Gastroesophageal sphincter (tissue), 4 donors: ENCODE measurements around the gene NRXN2. TPM values are rescaled to one million over a fixed set of nuclear protein-coding genes. Genes with fewer than 3 reads are reported as not detected.

Experiments used
- ATAC-seq: fragments of 150-250 bp; one replicate; pipeline ENCODE4 v1.9.1; 2016; ENCODE audit warnings: mild to moderate bottlenecking, moderate library complexity
- H3K27ac ChIP-seq, 4 donors: fragments of 200-600 bp; sonication (generic) in 3 of 4; 1 replicate in 3 of 4; 2 replicates in 1 of 4; pipeline ENCODE4 v1.5.1; 2016 to 2019
- H3K27me3 ChIP-seq: fragments of 200-600 bp; sonication (generic); one replicate; pipeline ENCODE4 v1.5.1; 2019
- H3K36me3 ChIP-seq, 2 donors: fragments of 200-600 bp; sonication (generic); one replicate each; pipeline ENCODE4 v1.5.1; 2019; ENCODE audit warnings: control low read depth in 1 of 2
- H3K4me1 ChIP-seq, 3 donors: fragments of 200-600 bp; sonication (generic); 1 replicate in 2 of 3; 2 replicates in 1 of 3; pipeline ENCODE4 v1.5.1; 2016 to 2019; ENCODE audit warnings: control low read depth in 2 of 3
- H3K4me3 ChIP-seq, 2 donors: fragments of 200-600 bp; sonication (generic); one replicate each; pipeline ENCODE4 v1.5.1; 2019; ENCODE audit warnings: mild to moderate bottlenecking in 1 of 2, moderate library complexity in 1 of 2
- H3K9me3 ChIP-seq, 3 donors: fragments of 200-600 bp; sonication (generic); one replicate each; pipeline ENCODE4 v1.5.1; 2017 to 2019; ENCODE audit warnings: control low read depth in 2 of 3
- EP300 ChIP-seq: sonication (generic); formaldehyde crosslinking; IDR thresholded peaks from one replicate; pipeline ENCODE4 v1.6.1; 2017; ENCODE audit warnings: antibody characterized with exemption, mild to moderate bottlenecking
- POLR2A ChIP-seq, 2 donors: fragments of 450-650 bp; IDR thresholded peaks; one replicate each; pipeline ENCODE4 v1.6.1; 2017; ENCODE audit warnings: antibody characterized with exemption in 2 of 2, mild to moderate bottlenecking in 2 of 2, moderate library complexity in 1 of 2
- POLR2AphosphoS5 ChIP-seq: sonication (generic); formaldehyde crosslinking; IDR thresholded peaks from one replicate; pipeline ENCODE4 v1.6.1; 2017; ENCODE audit warnings: antibody characterized with exemption
- WGBS, 2 donors: methylation state at CpG; one replicate each; pipeline ENCODE4 v1.1.5; 2018; ENCODE audit warnings: low coverage in 1 of 2; 5-methylcytosine and 5-hydroxymethylcytosine counted together
- total RNA-seq, 4 donors: library from RNA; depleted of rRNA; stranded (reverse); fragments of >200 nt; gene quantifications; one replicate each; pipeline ENCODE4 v1.1.0, GENCODE V29; 2016
- TF ChIP-seq, protein P1 (sequence below), 4 experiments: fragments of 200-600 bp in 2 of 4; fragments of 450-650 bp in 2 of 4; sonication (generic) in 1 of 4; IDR thresholded peaks; one replicate each; pipeline ENCODE4 v1.5.1; 2017 to 2019; ENCODE audit warnings: antibody characterized with exemption in 4 of 4, mild to moderate bottlenecking in 2 of 4, moderate library complexity in 2 of 4

The NRXN2 gene
- total RNA-seq, 4 donors from 2014 or later: 3.4 to 25.4 (median 5.0) TPM

DNA sequence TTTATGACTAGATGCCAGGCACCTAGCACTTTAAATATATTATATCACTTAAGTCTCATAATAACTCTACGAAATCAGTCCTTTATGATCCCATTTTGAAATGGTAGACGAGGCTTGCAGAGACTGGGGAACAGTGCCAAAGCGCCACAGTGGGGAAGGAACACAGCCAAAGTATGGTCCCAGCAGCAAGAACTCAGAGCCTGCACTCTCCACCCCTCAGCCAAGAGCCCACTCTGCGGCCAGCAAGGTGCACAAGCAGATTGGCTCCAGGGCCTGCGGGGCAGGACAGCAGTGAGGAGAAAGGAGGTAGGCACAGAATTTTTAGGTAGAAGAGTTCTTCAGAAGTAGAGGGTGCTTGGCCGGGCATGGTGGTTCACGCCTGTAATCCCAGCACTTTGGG is 61.4 kb downstream of the NRXN2 start:
- no peak for ATAC-seq
- Histone ChIP-seq H3K4me1 (peaks cover 0 to 8% (median 0%) of the 10 kb centered on the region in 3 donors), H3K27me3 (peaks cover 4% of the 10 kb centered on the region), H3K9me3 (no peaks in the 10 kb centered on the region), H3K36me3 (no peaks in the 10 kb centered on the region), H3K27ac (no peak overlapping the region), H3K4me3 (no peak overlapping the region)
- 60 to 79% methylated on average over 1 to 2 of the region's 7 CpGs for WGBS, 2 donors
- TF ChIP-seq POLR2A (IDR thresholded peaks at IDR 0.05): no peak
- no peak for TF ChIP-seq EP300
- TF ChIP-seq, protein P1, sequence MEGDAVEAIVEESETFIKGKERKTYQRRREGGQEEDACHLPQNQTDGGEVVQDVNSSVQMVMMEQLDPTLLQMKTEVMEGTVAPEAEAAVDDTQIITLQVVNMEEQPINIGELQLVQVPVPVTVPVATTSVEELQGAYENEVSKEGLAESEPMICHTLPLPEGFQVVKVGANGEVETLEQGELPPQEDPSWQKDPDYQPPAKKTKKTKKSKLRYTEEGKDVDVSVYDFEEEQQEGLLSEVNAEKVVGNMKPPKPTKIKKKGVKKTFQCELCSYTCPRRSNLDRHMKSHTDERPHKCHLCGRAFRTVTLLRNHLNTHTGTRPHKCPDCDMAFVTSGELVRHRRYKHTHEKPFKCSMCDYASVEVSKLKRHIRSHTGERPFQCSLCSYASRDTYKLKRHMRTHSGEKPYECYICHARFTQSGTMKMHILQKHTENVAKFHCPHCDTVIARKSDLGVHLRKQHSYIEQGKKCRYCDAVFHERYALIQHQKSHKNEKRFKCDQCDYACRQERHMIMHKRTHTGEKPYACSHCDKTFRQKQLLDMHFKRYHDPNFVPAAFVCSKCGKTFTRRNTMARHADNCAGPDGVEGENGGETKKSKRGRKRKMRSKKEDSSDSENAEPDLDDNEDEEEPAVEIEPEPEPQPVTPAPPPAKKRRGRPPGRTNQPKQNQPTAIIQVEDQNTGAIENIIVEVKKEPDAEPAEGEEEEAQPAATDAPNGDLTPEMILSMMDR (IDR thresholded peaks at IDR 0.05): no peak
- TF ChIP-seq POLR2AphosphoS5: no peak

DNA sequence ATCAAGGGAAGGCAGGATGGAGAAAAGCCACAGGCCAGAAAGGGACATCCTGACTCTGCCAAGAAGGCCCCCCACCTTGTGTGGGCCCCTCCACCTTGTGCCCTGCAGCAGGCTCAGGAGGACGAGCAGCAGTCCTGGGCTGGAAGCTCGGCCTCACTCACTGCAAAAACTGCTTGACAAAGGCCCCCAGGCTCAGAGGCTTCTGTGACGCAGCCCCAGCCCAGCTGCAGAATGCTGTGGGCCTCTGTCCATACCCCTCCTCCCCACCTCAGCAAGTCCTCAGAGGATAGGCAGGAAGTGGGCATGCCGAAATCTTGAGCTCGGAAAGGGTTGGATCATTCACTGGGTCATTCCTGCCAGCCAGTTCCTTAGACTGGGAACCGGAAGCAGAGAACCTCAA is 61.9 kb downstream of the NRXN2 start:
- TF ChIP-seq POLR2A (IDR thresholded peaks at IDR 0.05): no peak
- no peak for TF ChIP-seq EP300
- TF ChIP-seq POLR2AphosphoS5: no peak
- TF ChIP-seq, protein P1 (IDR thresholded peaks at IDR 0.05): no peak
- Histone ChIP-seq H3K27ac (no peak overlapping the region), H3K9me3 (no peaks in the 10 kb centered on the region), H3K4me1 (peaks cover 0 to 8% (median 0%) of the 10 kb centered on the region in 3 donors), H3K36me3 (no peaks in the 10 kb centered on the region), H3K27me3 (peaks cover 5% of the 10 kb centered on the region), H3K4me3 (peak overlapping the region in 1 of 2 donors; percentile 12)
- 58% methylated on average over 2 of the region's 6 CpGs; no CpG with 5 or more reads in 1 of the 2 donors for WGBS, 2 donors
- ATAC-seq: peak; percentile 72

DNA sequence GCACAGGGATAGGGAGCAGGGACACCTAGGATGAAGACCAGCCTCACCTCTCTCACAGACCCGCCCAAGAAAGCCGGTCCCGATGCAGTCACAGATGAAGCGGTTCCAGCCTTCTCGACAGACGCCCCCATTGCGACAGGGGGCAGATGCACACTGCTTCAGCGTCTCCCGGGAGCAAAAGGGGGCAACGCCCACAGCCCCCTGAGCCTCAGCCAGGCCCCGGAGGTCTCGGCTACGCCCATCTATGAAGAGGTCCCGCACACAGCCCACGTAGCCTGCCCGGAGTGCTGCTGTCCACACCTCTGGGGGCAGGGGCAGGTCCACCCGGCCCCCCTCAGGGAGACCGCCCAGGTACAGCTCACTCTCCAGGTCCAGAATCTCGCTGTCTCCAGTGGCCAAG is 62.3 kb downstream of the NRXN2 start:
- TF ChIP-seq, protein P1 (IDR thresholded peaks at IDR 0.05): no peak
- TF ChIP-seq POLR2A (IDR thresholded peaks at IDR 0.05) (no peak), EP300 (no peak), POLR2AphosphoS5 (no peak)
- no peak for ATAC-seq
- H3K36me3 ChIP-seq: no peaks in the 10 kb centered on the region
- peaks cover 0 to 8% (median 0%) of the 10 kb centered on the region in 3 donors for H3K4me1 ChIP-seq
- H3K9me3 ChIP-seq: no peaks in the 10 kb centered on the region
- 92% methylated on average over 7 of the region's 19 CpGs; no CpG with 5 or more reads in 1 of the 2 donors for WGBS, 2 donors
- no peak overlapping the region for H3K27ac ChIP-seq
- H3K27me3 ChIP-seq: peaks cover 5% of the 10 kb centered on the region
- peak overlapping the region in 1 of 2 donors; percentile 12 for H3K4me3 ChIP-seq

DNA sequence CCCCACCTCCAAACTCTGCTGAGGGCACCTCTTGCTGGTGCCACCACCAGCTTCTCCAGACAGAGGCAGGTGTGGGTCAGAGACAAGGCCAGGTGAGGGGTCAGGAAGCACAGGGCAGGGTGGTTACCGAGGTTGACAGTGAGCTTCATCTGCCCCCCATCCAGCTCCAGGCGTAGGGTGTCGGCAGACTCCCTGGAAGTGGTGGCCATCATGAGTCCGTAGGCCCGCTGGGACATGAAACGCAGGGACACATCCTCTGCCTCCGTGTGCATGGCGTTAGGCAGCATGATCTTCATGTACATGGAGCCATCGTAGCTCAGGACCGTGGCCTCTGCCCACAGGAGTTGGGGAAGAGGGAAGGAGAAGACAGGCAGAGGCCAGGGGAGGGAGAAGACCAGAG is 62.8 kb downstream of the NRXN2 start:
- H3K4me3 ChIP-seq: no peak overlapping the region
- H3K27ac ChIP-seq: no peak overlapping the region
- H3K27me3 ChIP-seq: peaks cover 5% of the 10 kb centered on the region
- no CpG with 5 or more reads among the region's 10 CpGs for WGBS, 2 donors
- TF ChIP-seq EP300 (no peak), POLR2A (IDR thresholded peaks at IDR 0.05) (no peak), POLR2AphosphoS5 (no peak)
- TF ChIP-seq, protein P1 (IDR thresholded peaks at IDR 0.05): no peak
- H3K36me3 ChIP-seq: no peaks in the 10 kb centered on the region
- no peak for ATAC-seq
- peaks cover 0 to 8% (median 0%) of the 10 kb centered on the region in 3 donors for H3K4me1 ChIP-seq
- H3K9me3 ChIP-seq: no peaks in the 10 kb centered on the region

DNA sequence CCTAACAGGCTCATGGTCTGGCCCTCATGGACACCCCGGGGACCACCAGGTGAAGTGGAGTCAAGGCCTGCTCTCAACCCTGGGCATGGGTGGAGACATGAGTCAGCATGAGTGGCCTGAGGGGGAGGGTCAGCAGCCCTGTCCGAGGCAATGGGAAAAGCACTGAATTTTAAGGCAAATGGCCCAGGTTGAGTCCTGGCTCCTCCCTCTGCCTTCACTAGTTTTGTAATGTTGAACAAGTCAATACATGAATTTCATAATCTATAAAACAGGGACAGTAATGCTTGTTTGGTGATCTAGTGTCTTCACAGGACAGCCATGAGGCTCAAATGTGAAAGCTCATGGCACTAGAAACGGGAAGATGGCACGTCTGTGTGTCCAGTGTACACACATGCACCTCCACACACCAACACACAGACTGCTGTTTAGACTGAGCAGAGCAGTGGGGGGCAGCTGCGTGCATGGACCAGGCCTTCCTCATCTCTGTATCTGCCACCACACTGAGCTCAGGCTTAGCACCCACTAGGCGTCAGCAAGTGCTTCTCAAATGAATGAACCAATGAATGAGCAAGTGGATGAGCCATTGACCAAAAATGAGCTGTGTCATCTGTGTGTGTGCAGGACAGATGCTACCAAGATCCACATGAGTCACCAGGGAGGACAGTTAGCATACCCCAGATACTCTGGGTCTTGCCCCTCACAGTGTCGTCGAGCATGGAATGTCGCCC is 63.4 kb downstream of the NRXN2 start:
- 71 to 81% methylated on average over 1 to 4 of the region's 9 CpGs for WGBS, 2 donors
- Histone ChIP-seq H3K27me3 (peaks cover 5% of the 10 kb centered on the region), H3K4me3 (no peak overlapping the region), H3K4me1 (peaks cover 0 to 8% (median 0%) of the 10 kb centered on the region in 3 donors), H3K36me3 (no peaks in the 10 kb centered on the region), H3K27ac (no peak overlapping the region), H3K9me3 (no peaks in the 10 kb centered on the region)
- no peak for ATAC-seq
- TF ChIP-seq EP300 (no peak), POLR2AphosphoS5 (no peak), POLR2A (IDR thresholded peaks at IDR 0.05) (no peak)
